HL-60 (cell line): ENCODE results near the gene SLC25A20.

Experiments used
- DNase-seq, 2 experiments: peaks; one replicate each; pipeline ENCODE4 v3.0.0-alpha.2; 2010 to 2020; ENCODE audit warnings: low read depth in 1 of 2, low spot score in 1 of 2
- H3K27ac ChIP-seq: fragments of 250-450 bp; sonication (Bioruptor Pico); replicated peaks from 2 replicates; pipeline ENCODE4 v1.5.1; 2020; ENCODE audit warnings: mild to moderate bottlenecking, moderate library complexity
- H3K27me3 ChIP-seq: fragments of 250-450 bp; sonication (Bioruptor Pico); 2 replicates; pipeline ENCODE4 v1.5.1; 2021; ENCODE audit warnings: mild to moderate bottlenecking, moderate library complexity; ENCODE audit not compliant: insufficient read depth, poor library complexity, severe bottlenecking
- H3K4me3 ChIP-seq: replicated peaks from 2 replicates; pipeline ENCODE4 v1.5.1; 2011; ENCODE audit warnings: mild to moderate bottlenecking, control low read depth, low read length; ENCODE audit not compliant: insufficient read depth
- CTCF ChIP-seq: IDR thresholded peaks from one replicate; pipeline ENCODE4 v1.5.1; 2011; ENCODE audit warnings: low read length, control low read depth, inconsistent platforms; ENCODE audit not compliant: insufficient read depth
- GABPA ChIP-seq: IDR thresholded peaks from 2 replicates; pipeline ENCODE4 v1.6.1; 2012; ENCODE audit warnings: low read depth
- POLR2AphosphoS5 ChIP-seq: IDR thresholded peaks from 2 replicates; pipeline ENCODE4 v1.6.1; 2012; ENCODE audit warnings: low read depth
- REST ChIP-seq: IDR thresholded peaks from 2 replicates; pipeline ENCODE4 v1.6.1; 2012; ENCODE audit warnings: low read depth; ENCODE audit not compliant: insufficient replicate concordance
- SPI1 ChIP-seq: IDR thresholded peaks from 2 replicates; pipeline ENCODE4 v1.6.1; 2012; ENCODE audit warnings: low read depth, mild to moderate bottlenecking, borderline replicate concordance

SLC25A20 gene

GRCh38 chr3:48929358-48930035 lies 30.8 kb upstream of the SLC25A20 start:
- Histone ChIP-seq H3K27ac (no peak overlapping the region), H3K27me3 (no peaks in the 10 kb centered on the region), H3K4me3 (no peak overlapping the region)
- TF ChIP-seq SPI1 = no peak
- TF ChIP-seq REST = no peak
- TF ChIP-seq GABPA = no peak
- no peak for TF ChIP-seq CTCF
- TF ChIP-seq POLR2AphosphoS5 = no peak
- no peak for DNase-seq

GRCh38 chr3:48928679-48929078 lies 30.0 kb upstream of the SLC25A20 start:
- Histone ChIP-seq H3K27me3 (no peaks in the 10 kb centered on the region), H3K27ac (no peak overlapping the region), H3K4me3 (no peak overlapping the region)
- TF ChIP-seq CTCF = no peak
- no peak for TF ChIP-seq GABPA
- TF ChIP-seq POLR2AphosphoS5 = no peak
- no peak for TF ChIP-seq SPI1
- no peak for TF ChIP-seq REST
- DNase-seq = no peak

- peak; percentile 66; the same call in 1 of the 2 replicates for TF ChIP-seq SPI1
- TF ChIP-seq CTCF = no peak
- Histone ChIP-seq H3K4me3 (no peak overlapping the region), H3K27ac (no peak overlapping the region), H3K27me3 (no peaks in the 10 kb centered on the region)
- no peak for DNase-seq
Measured at GRCh38 chr3:48927928-48928327, 29.2 kb upstream of the SLC25A20 start.
